Peyer's patch (tissue), 4 donors: Measurements from ENCODE around the gene FGF4. TPM values are rescaled to one million over a fixed set of nuclear protein-coding genes. Genes with fewer than 3 reads are reported as not detected.

Experiments
- DNase-seq, 3 donors: peaks; one replicate each; pipeline ENCODE4 v3.0.0-alpha.2; 2017 to 2019
- H3K27ac ChIP-seq, 4 donors: fragments of 200-600 bp; sonication (generic); one replicate each; pipeline ENCODE4 v1.5.1; 2016 to 2019
- H3K27me3 ChIP-seq, 2 donors: fragments of 200-600 bp; sonication (generic); one replicate each; pipeline ENCODE4 v1.5.1; 2019
- H3K36me3 ChIP-seq, 3 donors: fragments of 200-600 bp; sonication (generic); one replicate each; pipeline ENCODE4 v1.5.1; 2016 to 2019
- H3K4me1 ChIP-seq, 4 donors: fragments of 200-600 bp; sonication (generic); one replicate each; pipeline ENCODE4 v1.5.1; 2016 to 2019
- H3K4me3 ChIP-seq, 4 donors: fragments of 200-600 bp; sonication (generic); 1 replicate in 3 of 4; 2 replicates in 1 of 4; pipeline ENCODE4 v1.5.1; 2016 to 2019; ENCODE audit warnings: mild to moderate bottlenecking in 1 of 4
- H3K9me3 ChIP-seq, 4 donors: fragments of 200-600 bp; sonication (generic); one replicate each; pipeline ENCODE4 v1.5.1; 2016 to 2019; ENCODE audit warnings: mild to moderate bottlenecking in 1 of 4
- CTCF ChIP-seq, 6 experiments: fragments of 450-650 bp in 4 of 6; fragments of 200-600 bp in 2 of 6; sonication (generic) in 1 of 6; IDR thresholded peaks; one replicate each; pipeline ENCODE4 v1.5.1; 2017 to 2019; ENCODE audit warnings: antibody characterized with exemption in 6 of 6, mild to moderate bottlenecking in 3 of 6, moderate library complexity in 1 of 6
- POLR2A ChIP-seq, 2 donors: fragments of 450-650 bp; IDR thresholded peaks; one replicate each; pipeline ENCODE4 v1.5.1; 2017; ENCODE audit warnings: antibody characterized with exemption in 2 of 2, mild to moderate bottlenecking in 2 of 2, moderate library complexity in 2 of 2
- total RNA-seq, 4 donors: library from RNA; depleted of rRNA; stranded (reverse); fragments of >200 nt; gene quantifications; one replicate each; pipeline ENCODE4 v1.1.0, GENCODE V29; 2016

Gene FGF4
- total RNA-seq, 4 donors from 2014 or later, result not detected

GRCh38 chr11:69796063-69796462 is 20.9 kb upstream of the FGF4 start:
- DNase-seq, result no peak
- Histone ChIP-seq H3K27ac (no peak overlapping the region), H3K4me3 (no peak overlapping the region), H3K27me3 (no peaks in the 10 kb centered on the region), H3K9me3 (no peaks in the 10 kb centered on the region), H3K36me3 (no peaks in the 10 kb centered on the region), H3K4me1 (no peaks in the 10 kb centered on the region)
- TF ChIP-seq POLR2A (IDR thresholded peaks at IDR 0.05) (no peak), CTCF (IDR thresholded peaks at IDR 0.05) (no peak)

GRCh38 chr11:69791276-69792180 is 16.4 kb upstream of the FGF4 start:
- no peaks in the 10 kb centered on the region for H3K27me3 ChIP-seq

GRCh38 chr11:69788956-69789355 is 13.8 kb upstream of the FGF4 start:
- Histone ChIP-seq H3K9me3 (no peaks in the 10 kb centered on the region), H3K27me3 (no peaks in the 10 kb centered on the region), H3K4me3 (no peak overlapping the region), H3K27ac (no peak overlapping the region), H3K36me3 (no peaks in the 10 kb centered on the region), H3K4me1 (no peaks in the 10 kb centered on the region)
- TF ChIP-seq CTCF (IDR thresholded peaks at IDR 0.05) (no peak), POLR2A (IDR thresholded peaks at IDR 0.05) (no peak)
- no peak for DNase-seq

More at GRCh38 chr11:69791276-69792180, 16.4 kb upstream of the FGF4 start:
- no peaks in the 10 kb centered on the region for H3K9me3 ChIP-seq
- no peaks in the 10 kb centered on the region for H3K36me3 ChIP-seq
- DNase-seq, result no peak
- no peak for TF ChIP-seq POLR2A (IDR thresholded peaks at IDR 0.05)
- no peak for TF ChIP-seq CTCF (IDR thresholded peaks at IDR 0.05)
- H3K4me3 ChIP-seq, result no peak overlapping the region
- H3K4me1 ChIP-seq, result no peaks in the 10 kb centered on the region
- no peak overlapping the region for H3K27ac ChIP-seq

GRCh38 chr11:69787906-69788305 is 12.8 kb upstream of the FGF4 start:
- no peak for DNase-seq
- no peaks in the 10 kb centered on the region for H3K36me3 ChIP-seq
- TF ChIP-seq CTCF (IDR thresholded peaks at IDR 0.05), result no peak
- TF ChIP-seq POLR2A (IDR thresholded peaks at IDR 0.05), result no peak

GRCh38 chr11:69787457-69787856 is 12.3 kb upstream of the FGF4 start:
- TF ChIP-seq POLR2A (IDR thresholded peaks at IDR 0.05) (no peak), CTCF (IDR thresholded peaks at IDR 0.05) (no peak)
- no peaks in the 10 kb centered on the region for H3K36me3 ChIP-seq
- H3K27ac ChIP-seq, result no peak overlapping the region
- H3K4me1 ChIP-seq, result no peaks in the 10 kb centered on the region
- DNase-seq, result no peak
- no peak overlapping the region for H3K4me3 ChIP-seq
- no peaks in the 10 kb centered on the region for H3K9me3 ChIP-seq
- H3K27me3 ChIP-seq, result no peaks in the 10 kb centered on the region

More at GRCh38 chr11:69787906-69788305, 12.8 kb upstream of the FGF4 start:
- H3K27ac ChIP-seq, result no peak overlapping the region
- H3K4me1 ChIP-seq, result no peaks in the 10 kb centered on the region
- H3K4me3 ChIP-seq, result no peak overlapping the region
- H3K27me3 ChIP-seq, result no peaks in the 10 kb centered on the region
- H3K9me3 ChIP-seq, result no peaks in the 10 kb centered on the region
